K562 (cell line): ENCODE measurements around the gene GCDH. TPM values are rescaled to one million over a fixed set of nuclear protein-coding genes. Genes with fewer than 3 reads are reported as not detected.

Experiments used
- ARNT ChIP-seq, 2 experiments: fragments of 450-650 bp; IDR thresholded peaks; 2 replicates each; pipeline ENCODE4 v1.6.1; 2016; ENCODE audit warnings: mild to moderate bottlenecking in 1 of 2
- BCOR ChIP-seq: fragments of 450-650 bp; IDR thresholded peaks from 2 replicates; pipeline ENCODE4 v1.6.1; 2016
- CBX2 ChIP-seq: fragments of 200-600 bp; sonication (generic); IDR thresholded peaks from one replicate; pipeline ENCODE4 v1.6.1; 2012; ENCODE audit warnings: mild to moderate bottlenecking, low read length, inconsistent platforms; ENCODE audit not compliant: insufficient read depth, poor library complexity, severe bottlenecking
- CBX5 ChIP-seq: IDR thresholded peaks from 2 replicates; pipeline ENCODE4 v1.6.1; 2014; ENCODE audit warnings: low read depth, borderline replicate concordance
- E2F3 ChIP-seq: fragments of 250-450 bp; sonication (Bioruptor Pico); IDR thresholded peaks from 2 replicates; pipeline ENCODE4 v1.4.0; 2020; ENCODE audit warnings: mild to moderate bottlenecking
- FUS ChIP-seq: fragments of 200-400 bp; formaldehyde crosslinking; optimal IDR thresholded peaks from 2 replicates; pipeline ENCODE3; 2017; ENCODE audit warnings: low read depth, low read length
- GABPB2 ChIP-seq: fragments of 250-450 bp; sonication (Bioruptor Pico); conservative IDR thresholded peaks from 2 replicates; pipeline ENCODE4 v1.5.1; 2021; ENCODE audit warnings: mild to moderate bottlenecking
- HMG20B ChIP-seq: fragments of 250-450 bp; sonication (Bioruptor Pico); IDR thresholded peaks from 2 replicates; pipeline ENCODE4 v1.5.0; 2021; ENCODE audit warnings: mild to moderate bottlenecking
- KLF1 ChIP-seq: fragments of 450-650 bp; IDR thresholded peaks from 2 replicates; pipeline ENCODE4 v1.6.1; 2016; ENCODE audit warnings: missing genetic modification characterization, missing compliant biosample characterization
- LARP7 ChIP-seq: fragments of 450-650 bp; IDR thresholded peaks from 2 replicates; pipeline ENCODE4 v1.6.1; 2016
- MEF2A ChIP-seq: IDR thresholded peaks from 2 replicates; pipeline ENCODE4 v1.6.1; 2011; ENCODE audit warnings: low read depth, mild to moderate bottlenecking, low read length, moderate library complexity; ENCODE audit not compliant: control insufficient read depth
- MXD1 ChIP-seq: fragments of 250-450 bp; sonication (Bioruptor Pico); IDR thresholded peaks from 2 replicates; pipeline ENCODE4 v1.8.0; 2021; ENCODE audit warnings: borderline replicate concordance, mild to moderate bottlenecking, moderate library complexity; ENCODE audit not compliant: poor library complexity, severe bottlenecking
- MXI1 ChIP-seq: IDR thresholded peaks from 2 replicates; pipeline ENCODE4 v1.6.1; 2011; ENCODE audit warnings: low read depth, mild to moderate bottlenecking, improper control_type of control experiment, low read length
- SMARCA5 ChIP-seq: fragments of 450-650 bp; IDR thresholded peaks from 2 replicates; pipeline ENCODE4 v1.6.1; 2016
- TBP ChIP-seq: optimal IDR thresholded peaks from 2 replicates; pipeline ENCODE3; 2011; ENCODE audit warnings: low read depth, low read length, improper control_type of control experiment
- ZBTB2 ChIP-seq: fragments of 450-650 bp; IDR thresholded peaks from 2 replicates; pipeline ENCODE4 v1.6.1; 2016; ENCODE audit warnings: antibody characterized with exemption
- ZBTB8A ChIP-seq: fragments of 450-650 bp; IDR thresholded peaks from 2 replicates; pipeline ENCODE4 v1.6.1; 2018; ENCODE audit warnings: mild to moderate bottlenecking, moderate library complexity; ENCODE audit not compliant: partially characterized antibody
- ZC3H11A ChIP-seq: IDR thresholded peaks from 2 replicates; pipeline ENCODE4 v1.6.1; 2012; ENCODE audit warnings: low read depth, low read length, improper control_type of control experiment
- ZEB2 ChIP-seq: fragments of 450-650 bp; IDR thresholded peaks from 2 replicates; pipeline ENCODE4 v1.6.1; 2016
- ZNF165 ChIP-seq: fragments of 250-450 bp; sonication (Bioruptor Pico); IDR thresholded peaks from 2 replicates; pipeline ENCODE4 v1.4.0; 2020; ENCODE audit warnings: borderline replicate concordance
- ZNF354B ChIP-seq: fragments of 250-450 bp; sonication (Bioruptor Pico); IDR thresholded peaks from 2 replicates; pipeline ENCODE4 v1.4.0; 2020
- ZNF384 ChIP-seq: IDR thresholded peaks from 2 replicates; pipeline ENCODE4 v1.6.1; 2012; ENCODE audit warnings: low read depth, low read length, improper control_type of control experiment
- ZNF586 ChIP-seq: fragments of 450-650 bp; formaldehyde crosslinking; conservative IDR thresholded peaks from 2 replicates; pipeline ENCODE4 v1.4.0; 2020; ENCODE audit warnings: mild to moderate bottlenecking, moderate library complexity
- polyA plus RNA-seq, 8 experiments: library from polyadenylated mRNA; depleted of rRNA in 4 of 8; stranded (reverse) in 5 of 8; unstranded in 3 of 8; fragments of >200 nt; fragmentation: Nextera tagmentation in 2 of 8; fragmentation: Illumina TruSeq in 1 of 8; extraction: Ambion mirVana in 2 of 8; extraction: Trizol in 1 of 8; gene quantifications; 2 replicates each; pipeline versions ENCODE4 v1.2.1 to v1.2.3, GENCODE V29; 2011 to 2014; ENCODE audit warnings: inconsistent platforms in 1 of 8, missing spikeins in 1 of 8
- total RNA-seq, 7 experiments: library from RNA; depleted of rRNA in 6 of 7; stranded (reverse); fragments of >200 nt in 6 of 7; fragmentation: Illumina TruSeq in 2 of 7; extraction: Trizol in 2 of 7; gene quantifications; 2 replicates each; pipeline versions ENCODE4 v1.2.1 to v1.2.3, GENCODE V29; 2011 to 2021; ENCODE audit warnings: low replicate concordance in 1 of 7
- TF ChIP-seq, protein P1 (sequence below): fragments of 250-450 bp; sonication (Bioruptor Pico); IDR thresholded peaks from 2 replicates; pipeline ENCODE4 v1.8.0; 2021; ENCODE audit warnings: moderate library complexity, mild to moderate bottlenecking, inconsistent platforms
- TF ChIP-seq, protein P2 (sequence below), 3 experiments: IDR thresholded peaks in 2 of 3; conservative IDR thresholded peaks in 1 of 3; 2 replicates each; pipeline ENCODE4 v1.5.1; 2011 to 2012; ENCODE audit warnings: low read length in 3 of 3, mild to moderate bottlenecking in 3 of 3, control low read depth in 2 of 3, improper control_type of control experiment in 1 of 3, inconsistent platforms in 1 of 3, low read depth in 1 of 3, mixed read lengths in 1 of 3, moderate library complexity in 1 of 3; ENCODE audit not compliant: insufficient read depth in 2 of 3
- TF ChIP-seq, protein P3 (sequence below): sonication (generic); formaldehyde crosslinking; IDR thresholded peaks from 2 replicates; pipeline ENCODE4 v1.8.0; 2022; ENCODE audit warnings: mild to moderate bottlenecking, missing genetic modification reagents

The GCDH gene
- total and polyA plus RNA-seq, 9 of the 15 experiments (the other 6 are each of a cell fraction or from before 2014, with no cell fraction given), result 2.9 to 50.8 (median 19.1) TPM

GRCh38 chr19:12933287-12934072 lies 42.5 kb downstream of the GCDH start, which contains the start of gene FARSA (continued):
- TF ChIP-seq ZNF165 (no peak), KLF1 (tag) (no peak), GABPB2 (CRISPR knock-in tag) (no peak), MEF2A (no peak), E2F3 (CRISPR knock-in tag) (no peak), SMARCA5 (no peak), MXI1 (peak; percentile 87), CBX2 (no peak), FUS (no peak), ZNF354B (CRISPR knock-in tag) (no peak), TBP (peak; percentile 89), ZBTB8A (no peak), ARNT (IDR thresholded peaks at IDR 0.05) (no peak), ZC3H11A (0 out of 2 replicates have a peak, but pooled peaks have one; percentile 39), BCOR (no peak; the same call in 1 of the 2 replicates), ZEB2 (no peak), ZNF586 (CRISPR knock-in tag) (no peak), MXD1 (peak; percentile 19), ZBTB2 (no peak), CBX5 (peak; percentile 69), ZNF384 (no peak), LARP7 (no peak), HMG20B (no peak)
- TF ChIP-seq, protein P1, sequence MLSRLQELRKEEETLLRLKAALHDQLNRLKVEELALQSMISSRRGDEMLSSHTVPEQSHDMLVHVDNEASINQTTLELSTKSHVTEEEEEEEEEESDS, result no peak
- TF ChIP-seq, protein P2, sequence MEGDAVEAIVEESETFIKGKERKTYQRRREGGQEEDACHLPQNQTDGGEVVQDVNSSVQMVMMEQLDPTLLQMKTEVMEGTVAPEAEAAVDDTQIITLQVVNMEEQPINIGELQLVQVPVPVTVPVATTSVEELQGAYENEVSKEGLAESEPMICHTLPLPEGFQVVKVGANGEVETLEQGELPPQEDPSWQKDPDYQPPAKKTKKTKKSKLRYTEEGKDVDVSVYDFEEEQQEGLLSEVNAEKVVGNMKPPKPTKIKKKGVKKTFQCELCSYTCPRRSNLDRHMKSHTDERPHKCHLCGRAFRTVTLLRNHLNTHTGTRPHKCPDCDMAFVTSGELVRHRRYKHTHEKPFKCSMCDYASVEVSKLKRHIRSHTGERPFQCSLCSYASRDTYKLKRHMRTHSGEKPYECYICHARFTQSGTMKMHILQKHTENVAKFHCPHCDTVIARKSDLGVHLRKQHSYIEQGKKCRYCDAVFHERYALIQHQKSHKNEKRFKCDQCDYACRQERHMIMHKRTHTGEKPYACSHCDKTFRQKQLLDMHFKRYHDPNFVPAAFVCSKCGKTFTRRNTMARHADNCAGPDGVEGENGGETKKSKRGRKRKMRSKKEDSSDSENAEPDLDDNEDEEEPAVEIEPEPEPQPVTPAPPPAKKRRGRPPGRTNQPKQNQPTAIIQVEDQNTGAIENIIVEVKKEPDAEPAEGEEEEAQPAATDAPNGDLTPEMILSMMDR (IDR thresholded peaks at IDR 0.05 in 2 of 3, conservative IDR thresholded peaks at IDR 0.05 in 1 of 3; ENCODE audit: insufficient read depth in 2 of 3, low read depth in 1 of 3, low read length in 3 of 3), result peak in 1 of 3 experiments; percentile 28; a peak in 2 of 6 replicates
- TF ChIP-seq, protein P3, sequence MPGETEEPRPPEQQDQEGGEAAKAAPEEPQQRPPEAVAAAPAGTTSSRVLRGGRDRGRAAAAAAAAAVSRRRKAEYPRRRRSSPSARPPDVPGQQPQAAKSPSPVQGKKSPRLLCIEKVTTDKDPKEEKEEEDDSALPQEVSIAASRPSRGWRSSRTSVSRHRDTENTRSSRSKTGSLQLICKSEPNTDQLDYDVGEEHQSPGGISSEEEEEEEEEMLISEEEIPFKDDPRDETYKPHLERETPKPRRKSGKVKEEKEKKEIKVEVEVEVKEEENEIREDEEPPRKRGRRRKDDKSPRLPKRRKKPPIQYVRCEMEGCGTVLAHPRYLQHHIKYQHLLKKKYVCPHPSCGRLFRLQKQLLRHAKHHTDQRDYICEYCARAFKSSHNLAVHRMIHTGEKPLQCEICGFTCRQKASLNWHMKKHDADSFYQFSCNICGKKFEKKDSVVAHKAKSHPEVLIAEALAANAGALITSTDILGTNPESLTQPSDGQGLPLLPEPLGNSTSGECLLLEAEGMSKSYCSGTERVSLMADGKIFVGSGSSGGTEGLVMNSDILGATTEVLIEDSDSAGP, result 0 out of 2 replicates have a peak, but pooled peaks have one; percentile 36
